ENCODE measurements around the gene RAC3. TPM values are rescaled to one million over a fixed set of nuclear protein-coding genes. Genes with fewer than 3 reads are reported as not detected.

The RAC3 gene
- total and polyA plus RNA-seq, 10 donors = 0.60 to 3.4 (median 1.1) TPM; not detected in 2

DNA sequence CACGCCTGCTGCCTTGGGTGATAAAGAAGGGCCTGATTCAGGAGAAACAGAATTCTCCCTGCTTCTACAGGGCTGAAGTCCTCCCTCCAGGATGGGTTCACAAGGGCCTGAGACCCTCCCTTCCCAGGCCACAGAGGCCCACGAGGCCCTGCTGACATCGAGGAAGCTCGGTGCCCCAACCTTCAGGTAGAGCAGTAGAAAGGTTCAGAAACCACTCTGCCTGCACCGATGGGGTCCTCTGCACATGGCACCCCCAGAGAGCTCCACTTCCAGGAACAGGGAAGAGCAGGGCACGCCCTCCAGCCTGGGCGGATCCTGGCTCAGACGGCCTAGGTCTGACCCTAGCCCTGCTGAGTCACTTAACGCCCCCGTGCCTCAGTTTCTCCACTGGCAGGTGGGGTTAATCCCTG, 9.6 kb upstream of the RAC3 start:
- intact Hi-C loops (cut with DNase I; ENCODE audit: low total_unique reads) = loop anchor here (5.0 kb wide), 1 partner anchor 65 kb away; no protein-coding TSS in a partner anchor
- H3K36me3 ChIP-seq = peaks cover 0 to 40% (median 8%) of the 10 kb centered on the region in 6 donors
- peak overlapping the region in 6 of 8 donors; percentile 4 to 88 (median 80) for H3K27ac ChIP-seq
- peak overlapping the region; percentile 73 to 99 (median 88) for H3K4me3 ChIP-seq
- TF ChIP-seq POLR2AphosphoS5 (IDR thresholded peaks at IDR 0.05) (no peak), POLR2A (IDR thresholded peaks at IDR 0.05) (no peak)
- TF ChIP-seq, protein P1, sequence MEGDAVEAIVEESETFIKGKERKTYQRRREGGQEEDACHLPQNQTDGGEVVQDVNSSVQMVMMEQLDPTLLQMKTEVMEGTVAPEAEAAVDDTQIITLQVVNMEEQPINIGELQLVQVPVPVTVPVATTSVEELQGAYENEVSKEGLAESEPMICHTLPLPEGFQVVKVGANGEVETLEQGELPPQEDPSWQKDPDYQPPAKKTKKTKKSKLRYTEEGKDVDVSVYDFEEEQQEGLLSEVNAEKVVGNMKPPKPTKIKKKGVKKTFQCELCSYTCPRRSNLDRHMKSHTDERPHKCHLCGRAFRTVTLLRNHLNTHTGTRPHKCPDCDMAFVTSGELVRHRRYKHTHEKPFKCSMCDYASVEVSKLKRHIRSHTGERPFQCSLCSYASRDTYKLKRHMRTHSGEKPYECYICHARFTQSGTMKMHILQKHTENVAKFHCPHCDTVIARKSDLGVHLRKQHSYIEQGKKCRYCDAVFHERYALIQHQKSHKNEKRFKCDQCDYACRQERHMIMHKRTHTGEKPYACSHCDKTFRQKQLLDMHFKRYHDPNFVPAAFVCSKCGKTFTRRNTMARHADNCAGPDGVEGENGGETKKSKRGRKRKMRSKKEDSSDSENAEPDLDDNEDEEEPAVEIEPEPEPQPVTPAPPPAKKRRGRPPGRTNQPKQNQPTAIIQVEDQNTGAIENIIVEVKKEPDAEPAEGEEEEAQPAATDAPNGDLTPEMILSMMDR (IDR thresholded peaks at IDR 0.05 in 8 of 11, conservative IDR thresholded peaks at IDR 0.05 in 3 of 11) = no peak
- H3K4me1 ChIP-seq = peaks cover 25 to 55% (median 36%) of the 10 kb centered on the region in 6 donors
- WGBS, 5 donors = 5 to 13% (median 6%) methylated on average over 6 to 10 of the region's 10 CpGs
- DNase-seq = no peak
- no peaks in the 10 kb centered on the region for H3K9me3 ChIP-seq
- no peaks in the 10 kb centered on the region for H3K27me3 ChIP-seq (replicated peaks in 1 of 7)

DNA sequence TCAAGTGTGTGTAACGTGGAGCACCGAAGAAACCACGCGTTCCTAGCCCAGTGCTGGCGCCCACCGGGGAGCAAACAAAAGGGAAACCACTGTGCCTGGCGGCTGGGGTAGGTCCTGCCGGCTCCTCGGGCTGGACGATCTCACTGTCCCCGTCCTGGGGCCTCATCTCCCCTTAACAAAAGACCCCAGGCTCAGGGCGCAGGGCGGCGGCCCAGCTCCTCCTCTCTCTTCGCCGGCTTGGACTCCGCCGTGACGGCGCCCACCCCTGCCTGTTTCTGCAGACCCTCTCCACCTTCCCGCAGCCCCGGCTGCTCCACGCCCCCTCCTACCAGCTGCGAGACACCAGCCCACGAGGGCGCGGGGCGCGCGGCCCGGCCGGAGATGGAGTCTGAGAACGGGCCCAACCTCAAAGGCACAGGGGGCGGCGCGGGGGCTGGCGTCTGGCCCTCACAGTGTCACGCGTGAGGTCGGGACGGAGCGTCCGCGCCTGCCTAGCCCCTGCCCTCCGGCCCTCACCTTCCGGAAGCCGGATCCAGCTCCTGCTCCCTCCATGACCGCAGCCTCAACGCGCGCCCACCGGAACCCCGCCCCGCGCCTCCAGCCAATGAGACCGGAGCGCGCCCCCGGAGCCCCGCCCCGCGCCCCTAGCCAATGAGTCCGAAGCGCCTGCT, 9.0 kb upstream of the RAC3 start, which contains the start of gene CENPX:
Gene CENPX, minus strand, starts transcription at position 569 of the 671 bp plus-strand sequence. Its CDS starts 17 bp downstream, at position 552.
- H3K27me3 ChIP-seq (replicated peaks in 1 of 7) = no peaks in the 10 kb centered on the region
- no peaks in the 10 kb centered on the region for H3K9me3 ChIP-seq
- peaks cover 0 to 40% (median 8%) of the 10 kb centered on the region in 6 donors for H3K36me3 ChIP-seq
- H3K4me3 ChIP-seq = peak within 1 kb of the TSS; percentile 75 to 99 (median 91)
- intact Hi-C loops (cut with DNase I; ENCODE audit: low total_unique reads) = loop anchor here (5.0 kb wide), 1 partner anchor 65 kb away; no protein-coding TSS in a partner anchor
- 0% methylated on average over 15 to 64 of the region's 64 CpGs for WGBS, 5 donors
- peak; percentile 77 to 85 (median 83) for TF ChIP-seq POLR2AphosphoS5 (IDR thresholded peaks at IDR 0.05)
- TF ChIP-seq POLR2A (IDR thresholded peaks at IDR 0.05) = no peak
- H3K27ac ChIP-seq = peak within 1 kb of the TSS; percentile 4 to 88 (median 73)
- DNase-seq = peak; percentile 87
- peaks cover 25 to 55% (median 36%) of the 10 kb centered on the region in 6 donors for H3K4me1 ChIP-seq

DNA sequence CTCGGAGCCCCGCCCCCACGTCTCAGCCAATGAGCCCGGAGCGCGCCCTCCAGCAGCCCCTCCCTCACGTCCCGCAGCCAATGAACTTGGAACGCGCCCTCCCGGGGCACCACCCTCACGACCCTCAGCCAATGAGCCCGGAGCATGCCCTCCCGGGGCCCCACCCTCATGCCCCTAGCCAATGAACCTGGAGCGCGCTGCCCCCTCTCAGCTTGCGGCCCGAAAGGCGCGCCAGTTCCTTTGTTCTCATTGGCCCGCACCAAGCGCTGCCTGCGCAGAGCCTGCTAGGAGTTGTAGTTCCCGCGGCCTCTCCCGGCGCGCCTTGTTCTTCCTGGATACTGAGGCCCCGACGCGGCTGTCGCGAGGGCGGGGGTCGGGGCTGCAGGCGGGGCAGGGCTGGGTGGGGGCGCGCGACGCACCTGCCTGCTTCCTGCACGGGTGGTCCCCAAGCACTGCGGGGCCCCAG, 8.5 kb upstream of the RAC3 start, which contains the start of gene LRRC45:
Gene LRRC45, plus strand, starts transcription at position 325 of the 466 bp plus-strand sequence. CDS start 339 bp downstream, outside the sequence.
- H3K4me1 ChIP-seq = peaks cover 25 to 55% (median 36%) of the 10 kb centered on the region in 6 donors
- H3K9me3 ChIP-seq = no peaks in the 10 kb centered on the region
- intact Hi-C loops (cut with DNase I; ENCODE audit: low total_unique reads) = loop anchor here (5.0 kb wide), 1 partner anchor 66 kb away; no protein-coding TSS in a partner anchor
- TF ChIP-seq, protein P1 (IDR thresholded peaks at IDR 0.05 in 8 of 11, conservative IDR thresholded peaks at IDR 0.05 in 3 of 11) = peak in 2 of 11 experiments; percentile 6 to 23
- TF ChIP-seq POLR2AphosphoS5 (IDR thresholded peaks at IDR 0.05) (peak in 2 of 3 donors; percentile 58 to 79), POLR2A (IDR thresholded peaks at IDR 0.05) (no peak)
- peak within 1 kb of the TSS; percentile 75 to 99 (median 91) for H3K4me3 ChIP-seq
- H3K27ac ChIP-seq = peak within 1 kb of the TSS; percentile 4 to 88 (median 73)
- H3K27me3 ChIP-seq (replicated peaks in 1 of 7) = no peaks in the 10 kb centered on the region
- H3K36me3 ChIP-seq = peaks cover 0 to 40% (median 8%) of the 10 kb centered on the region in 6 donors
- DNase-seq = peak; percentile 99
- 0 to 1% (median 0%) methylated on average over 21 to 42 of the region's 42 CpGs; no CpG with 5 or more reads in 1 of the 5 donors for WGBS, 5 donors

DNA sequence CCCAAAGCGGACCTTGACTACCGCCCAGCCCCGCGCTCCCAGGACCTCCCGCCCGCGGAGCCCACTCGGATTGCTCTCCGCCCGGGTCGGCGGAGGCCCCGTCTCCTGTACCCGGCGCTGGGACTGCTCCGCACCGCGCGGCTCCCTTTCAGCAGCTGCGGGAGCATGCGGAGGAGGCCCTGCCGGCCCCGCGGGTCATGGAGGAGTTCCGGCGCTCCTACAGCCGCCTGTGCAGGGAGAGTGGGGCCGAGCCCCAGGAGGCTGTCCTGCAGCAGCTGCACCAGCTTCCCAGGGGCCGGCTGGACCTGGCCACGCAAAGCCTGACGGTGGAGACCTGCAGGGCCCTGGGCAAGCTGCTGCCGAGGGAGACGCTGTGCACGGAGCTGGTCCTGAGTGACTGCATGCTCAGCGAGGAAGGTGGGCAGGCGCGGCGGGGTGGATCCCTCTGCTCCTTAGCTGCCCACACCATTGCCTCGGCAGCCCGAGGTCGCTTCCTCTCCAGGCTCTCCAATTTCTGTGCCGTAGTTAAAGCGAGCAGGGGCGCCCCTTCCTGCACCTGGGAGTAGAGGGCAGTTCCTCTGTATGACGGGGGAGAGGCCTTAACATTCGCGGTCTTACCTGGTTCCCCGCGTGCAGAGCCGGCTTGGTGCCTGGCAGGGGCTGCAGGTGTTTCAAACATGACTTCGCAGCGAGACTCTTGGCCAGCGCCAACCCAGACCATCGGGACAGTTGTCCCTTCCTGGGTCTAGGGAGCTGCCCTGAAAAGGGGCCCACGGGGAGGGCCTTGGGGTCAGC, 7.8 kb upstream of the RAC3 start:
- Histone ChIP-seq H3K9me3 (no peaks in the 10 kb centered on the region), H3K27me3 (replicated peaks in 1 of 7) (no peaks in the 10 kb centered on the region), H3K36me3 (peaks cover 0 to 40% (median 4%) of the 10 kb centered on the region in 6 donors), H3K4me3 (peak overlapping the region; percentile 75 to 99 (median 88)), H3K4me1 (peaks cover 25 to 55% (median 36%) of the 10 kb centered on the region in 6 donors), H3K27ac (peak overlapping the region in 5 of 8 donors; percentile 39 to 88 (median 63))
- TF ChIP-seq POLR2AphosphoS5 (IDR thresholded peaks at IDR 0.05) = no peak
- TF ChIP-seq, protein P1 (IDR thresholded peaks at IDR 0.05 in 8 of 11, conservative IDR thresholded peaks at IDR 0.05 in 3 of 11) = no peak
- TF ChIP-seq POLR2A (IDR thresholded peaks at IDR 0.05) = no peak
- 4 to 22% (median 6%) methylated on average over 14 to 55 of the region's 55 CpGs for WGBS, 5 donors
- DNase-seq = no peak
- intact Hi-C loops (cut with DNase I; ENCODE audit: low total_unique reads) = loop anchor here (5.0 kb wide), 1 partner anchor 66 kb away; no protein-coding TSS in a partner anchor
